HCT116 (cell line): ENCODE measurements around the gene IGSF6. TPM values are rescaled to one million over a fixed set of nuclear protein-coding genes. Genes with fewer than 3 reads are reported as not detected.

Experiments
- ATAC-seq: fragments of 200-7000 bp; cut with Tn5 transposase; 2 replicates; pipeline ENCODE4 v1.9.1; 2020; ENCODE audit warnings: mild to moderate bottlenecking, moderate library complexity
- BruUV-seq: library from RNA; stranded (reverse); fragments of 400-500 nt; replicated peaks from 2 replicates; lab custom pipeline; 2021; lab: Mats Ljungman, UMichigan
- CTCF ChIA-PET: fragments of 300-600 bp; sonication (Branson Sonifier 250); formaldehyde crosslinking; loops from one replicate; lab custom pipeline; 2021; ENCODE audit warnings: antibody characterized with exemption; lab: Charles Lee
- POLR2A ChIA-PET: fragments of 300-600, 350-600 bp; sonication (Branson Sonifier 250); formaldehyde crosslinking; loops from one replicate; lab custom pipeline; 2021; ENCODE audit warnings: antibody characterized with exemption; lab: Charles Lee
- RAD21 ChIA-PET, 2 experiments: fragments of 300-600 bp; sonication (Branson Sonifier 250); formaldehyde crosslinking; loops; one replicate each; lab custom pipeline; 2023; ENCODE audit warnings: low total read pairs in 2 of 2; ENCODE audit not compliant: uncharacterized antibody in 2 of 2, unreplicated experiment in 2 of 2, low non-redundant PET in 1 of 2; lab: Charles Lee
- DNase-seq: peaks from one replicate; pipeline ENCODE4 v3.0.0-alpha.2; 2010; ENCODE audit warnings: low read depth, low spot score
- H2AFZ ChIP-seq: fragments of 200-600 bp; shearing (Covaris generic), sonication (generic); 2 replicates; pipeline ENCODE4 v1.6.1; 2017; ENCODE audit warnings: low read depth, mixed run types, mixed read lengths, antibody characterized with exemption, low read length; ENCODE audit not compliant: poor library complexity, severe bottlenecking
- H3K27ac ChIP-seq: 2 replicates; pipeline ENCODE4 v1.5.1; 2012; ENCODE audit warnings: low read depth, low read length
- H3K27me3 ChIP-seq: fragments of 200-600 bp; sonication (generic); 2 replicates; pipeline ENCODE4 v1.6.1; 2016; ENCODE audit warnings: mixed run types, low read length, mixed read lengths; ENCODE audit not compliant: insufficient read depth
- H3K36me3 ChIP-seq, 2 experiments: fragments of 200-500 bp in 1 of 2; fragments of 200-600 bp in 1 of 2; sonication (Bioruptor generic) in 1 of 2; sonication (generic) in 1 of 2; 2 replicates each; pipeline versions ENCODE4 v1.5.1 to v1.6.1; 2014 to 2016; ENCODE audit warnings: low read length in 2 of 2, inconsistent platforms in 1 of 2, mixed read lengths in 1 of 2, mixed run types in 1 of 2; ENCODE audit not compliant: insufficient read depth in 2 of 2, control insufficient read depth in 1 of 2
- H3K4me1 ChIP-seq, 2 experiments: fragments of 200-600 bp in 1 of 2; sonication (generic) in 1 of 2; 2 replicates each; pipeline versions ENCODE4 v1.5.1 to v1.6.1; 2012 to 2017; ENCODE audit warnings: low read length in 2 of 2, inconsistent platforms in 1 of 2, mild to moderate bottlenecking in 1 of 2, mixed read lengths in 1 of 2, mixed run types in 1 of 2, moderate library complexity in 1 of 2; ENCODE audit not compliant: insufficient read depth in 2 of 2, control insufficient read depth in 1 of 2
- H3K4me2 ChIP-seq: fragments of 200-600 bp; sonication (generic); 2 replicates; pipeline ENCODE4 v1.6.1; 2017; ENCODE audit warnings: mixed run types, low read length, mixed read lengths
- H3K4me3 ChIP-seq, 2 experiments: fragments of 200-600 bp in 1 of 2; sonication (generic) in 1 of 2; replicated peaks in 1 of 2; 2 replicates each; pipeline ENCODE4 v1.5.1; 2011 to 2016; ENCODE audit warnings: low read length in 2 of 2, control low read depth in 1 of 2, low read depth in 1 of 2, mild to moderate bottlenecking in 1 of 2, mixed read lengths in 1 of 2, mixed run types in 1 of 2
- H3K79me2 ChIP-seq: fragments of 200-600 bp; sonication (generic); 2 replicates; pipeline ENCODE4 v1.6.1; 2017; ENCODE audit warnings: mild to moderate bottlenecking, mixed run types, low read length, moderate library complexity, mixed read lengths; ENCODE audit not compliant: insufficient read depth
- H3K9ac ChIP-seq: fragments of 200-600 bp; sonication (generic); 2 replicates; pipeline ENCODE4 v1.6.1; 2016; ENCODE audit warnings: low read length, mixed read lengths
- H3K9me2 ChIP-seq: fragments of 200-600 bp; sonication (generic), shearing (Covaris generic); 2 replicates; pipeline ENCODE4 v1.6.1; 2017; ENCODE audit warnings: mixed run types, mild to moderate bottlenecking, moderate library complexity; ENCODE audit not compliant: insufficient read depth
- H3K9me3 ChIP-seq, 2 experiments: fragments of 200-500 bp in 1 of 2; fragments of 200-600 bp in 1 of 2; sonication (Bioruptor generic) in 1 of 2; sonication (generic) in 1 of 2; 2 replicates each; pipeline ENCODE4 v1.6.1; 2014 to 2017; ENCODE audit warnings: low read length in 2 of 2, mixed read lengths in 2 of 2, inconsistent platforms in 1 of 2, low read depth in 1 of 2, mild to moderate bottlenecking in 1 of 2, mixed run types in 1 of 2, moderate library complexity in 1 of 2; ENCODE audit not compliant: control insufficient read depth in 1 of 2, insufficient read depth in 1 of 2
- H4K20me1 ChIP-seq: fragments of 200-600 bp; sonication (generic), shearing (Covaris generic); 2 replicates; pipeline ENCODE4 v1.6.1; 2017; ENCODE audit warnings: mixed run types, mild to moderate bottlenecking, moderate library complexity; ENCODE audit not compliant: insufficient read depth
- ATF3 ChIP-seq: IDR thresholded peaks from 2 replicates; pipeline ENCODE4 v1.6.1; 2012
- CBX3 ChIP-seq: IDR thresholded peaks from 2 replicates; pipeline ENCODE4 v1.6.1; 2012; ENCODE audit warnings: low read depth
- CEBPB ChIP-seq: IDR thresholded peaks from 2 replicates; pipeline ENCODE4 v1.6.1; 2012; ENCODE audit warnings: low read depth
- CTCF ChIP-seq, 3 experiments: fragments of 200-600 bp in 1 of 3; sonication (generic) in 1 of 3; IDR thresholded peaks in 2 of 3; conservative IDR thresholded peaks in 1 of 3; 2 replicates each; pipeline ENCODE4 v1.5.1; 2012 to 2017; ENCODE audit warnings: low read depth in 2 of 3, low read length in 2 of 3, antibody characterized with exemption in 1 of 3, borderline replicate concordance in 1 of 3, control low read depth in 1 of 3, mild to moderate bottlenecking in 1 of 3, mixed read lengths in 1 of 3, mixed run types in 1 of 3, moderate library complexity in 1 of 3; ENCODE audit not compliant: insufficient read depth in 1 of 3
- ELF1 ChIP-seq: IDR thresholded peaks from 2 replicates; pipeline ENCODE4 v1.6.1; 2012; ENCODE audit warnings: low read depth, borderline replicate concordance
- EZH2 ChIP-seq: fragments of 200-600 bp; sonication (generic); IDR thresholded peaks from 2 replicates; pipeline ENCODE4 v1.6.1; 2017; ENCODE audit warnings: antibody characterized with exemption, mixed run types
- EZH2phosphoT487 ChIP-seq: fragments of 200-600 bp; IDR thresholded peaks from 2 replicates; pipeline ENCODE4 v1.6.1; 2018; ENCODE audit warnings: antibody characterized with exemption, borderline replicate concordance
- FOSL1 ChIP-seq: IDR thresholded peaks from 2 replicates; pipeline ENCODE4 v1.6.1; 2012; ENCODE audit warnings: low read depth
- JUND ChIP-seq: IDR thresholded peaks from 2 replicates; pipeline ENCODE4 v1.6.1; 2012
- POLR2A ChIP-seq: IDR thresholded peaks from 2 replicates; pipeline ENCODE4 v1.7.0; 2011; ENCODE audit warnings: borderline replicate concordance; ENCODE audit not compliant: insufficient read depth, insufficient read length; ENCODE audit errors: extremely low read depth
- POLR2AphosphoS5 ChIP-seq: IDR thresholded peaks from 2 replicates; pipeline ENCODE4 v1.6.1; 2011; ENCODE audit warnings: mild to moderate bottlenecking, low read depth, low read length, moderate library complexity
- RAD21 ChIP-seq: IDR thresholded peaks from 2 replicates; pipeline ENCODE4 v1.6.1; 2012; ENCODE audit warnings: low read depth, mild to moderate bottlenecking
- SIN3A ChIP-seq: IDR thresholded peaks from 2 replicates; pipeline ENCODE4 v1.6.1; 2012; ENCODE audit warnings: low read depth
- SP1 ChIP-seq: IDR thresholded peaks from 2 replicates; pipeline ENCODE4 v1.6.1; 2012; ENCODE audit warnings: low read depth
- SRF ChIP-seq: IDR thresholded peaks from 2 replicates; pipeline ENCODE4 v1.6.1; 2012; ENCODE audit warnings: low read depth
- TCF7L2 ChIP-seq: IDR thresholded peaks from 2 replicates; pipeline ENCODE4 v1.7.0; 2011; ENCODE audit warnings: borderline replicate concordance, inconsistent platforms; ENCODE audit not compliant: insufficient read depth, insufficient read length; ENCODE audit errors: extremely low read depth
- YY1 ChIP-seq: IDR thresholded peaks from 2 replicates; pipeline ENCODE4 v1.6.1; 2011; ENCODE audit warnings: low read length, low read depth, moderate library complexity, mild to moderate bottlenecking; ENCODE audit not compliant: insufficient replicate concordance; ENCODE audit errors: extremely low read depth
- ZBTB33 ChIP-seq: IDR thresholded peaks from 2 replicates; pipeline ENCODE4 v1.6.1; 2011; ENCODE audit warnings: mild to moderate bottlenecking, low read length, moderate library complexity; ENCODE audit not compliant: insufficient replicate concordance; ENCODE audit errors: extremely low read depth
- ZFX ChIP-seq: fragments of 450-650 bp; IDR thresholded peaks from 2 replicates; pipeline ENCODE4 v1.6.1; 2017
- ZNF274 ChIP-seq: fragments of 200-500 bp; sonication (Bioruptor generic); IDR thresholded peaks from 2 replicates; pipeline ENCODE4 v1.6.1; 2014; ENCODE audit warnings: mild to moderate bottlenecking, low read depth, low read length, inconsistent platforms
- intact Hi-C: fragments of 100-400 bp; cut with micrococcal nuclease; formaldehyde crosslinking; loops from 2 replicates; pipeline ENCODE4 v1.10.0; 2022
- total RNA-seq: library from RNA; stranded (reverse); gene quantifications from one replicate; pipeline ENCODE4 v1.2.1, GENCODE V29; 2021; ENCODE audit not compliant: unreplicated experiment

The IGSF6 gene
- total RNA-seq, 1 experiment from 2014 or later, result not detected

GRCh38 chr16:21598701-21599121 is 53.7 kb downstream of the IGSF6 start:
- ATAC-seq, result peak; percentile 1; the same call in 1 of the 2 replicates

More at GRCh38 chr16:21598701-21599121, 53.7 kb downstream of the IGSF6 start:
- Histone ChIP-seq H3K79me2 (peaks cover 23% of the 10 kb centered on the region), H4K20me1 (no peaks in the 10 kb centered on the region), H3K9me3 (no peaks in the 10 kb centered on the region), H2AFZ (no peak overlapping the region), H3K27ac (peak overlapping the region; percentile 46; the same call in 1 of the 2 replicates), H3K9me2 (no peaks in the 10 kb centered on the region), H3K27me3 (no peaks in the 10 kb centered on the region), H3K9ac (peak overlapping the region; percentile 72), H3K4me1 (peaks cover 0 to 12% of the 10 kb centered on the region in 2 experiments; a peak in 2 of 4 replicates), H3K4me3 (peak overlapping the region; percentile 70 to 72), H3K4me2 (peak overlapping the region; percentile 86), H3K36me3 (no peaks in the 10 kb centered on the region)
- TSS peak; percentile 92 for BruUV-seq
- TF ChIP-seq POLR2A (no peak), CEBPB (no peak), JUND (no peak), SRF (no peak), ELF1 (no peak), ATF3 (no peak), FOSL1 (no peak), ZBTB33 (no peak), EZH2phosphoT487 (no peak), RAD21 (no peak), ZFX (no peak), CTCF (IDR thresholded peaks at IDR 0.05 in 2 of 3, conservative IDR thresholded peaks at IDR 0.05 in 1 of 3; ENCODE audit: borderline replicate concordance in 1 of 3, insufficient read depth in 1 of 3, low read depth in 2 of 3, low read length in 2 of 3) (no peak), SIN3A (no peak), ZNF274 (no peak), TCF7L2 (no peak), YY1 (no peak), SP1 (no peak), CBX3 (no peak), EZH2 (no peak), POLR2AphosphoS5 (no peak)
- ChIA-PET CTCF (no interaction called here), RAD21 (no interaction called here), POLR2A (no interaction called here)
- DNase-seq, result no peak
- intact Hi-C loops, result no loop called here
